Upper lobe of left lung (tissue), 6 donors: ENCODE results near the gene OR5K1. TPM values are rescaled to one million over a fixed set of nuclear protein-coding genes. Genes with fewer than 3 reads are reported as not detected.

Experiments used
- ATAC-seq, 2 donors: fragments of 200-7000 bp; cut with Tn5 transposase; one replicate each; pipeline ENCODE4 v1.9.1; 2022; ENCODE audit warnings: mild to moderate bottlenecking in 2 of 2, moderate library complexity in 2 of 2; ENCODE audit not compliant: low FRiP score in 2 of 2
- DNase-seq, 2 donors: peaks; one replicate each; pipeline ENCODE4 v3.0.0-alpha.2; 2019 to 2020
- H3K27ac ChIP-seq, 4 donors: fragments of 200-600 bp; sonication (generic); one replicate each; pipeline ENCODE4 v1.5.1; 2016 to 2019
- H3K27me3 ChIP-seq, 4 donors: fragments of 200-600 bp; sonication (generic); one replicate each; pipeline ENCODE4 v1.5.1; 2017 to 2019
- H3K36me3 ChIP-seq, 4 donors: fragments of 200-600 bp; sonication (generic); one replicate each; pipeline ENCODE4 v1.5.1; 2016 to 2019
- H3K4me1 ChIP-seq, 4 donors: fragments of 200-600 bp; sonication (generic); one replicate each; pipeline ENCODE4 v1.5.1; 2018 to 2019
- H3K4me3 ChIP-seq, 4 donors: fragments of 200-600 bp; sonication (generic); one replicate each; pipeline ENCODE4 v1.5.1; 2017 to 2019; ENCODE audit warnings: mild to moderate bottlenecking in 2 of 4, moderate library complexity in 1 of 4
- H3K9me3 ChIP-seq, 4 donors: fragments of 200-600 bp; sonication (generic); one replicate each; pipeline ENCODE4 v1.5.1; 2018 to 2019
- CTCF ChIP-seq, 6 experiments: fragments of 450-650 bp in 4 of 6; fragments of 200-600 bp in 2 of 6; sonication (generic) in 2 of 6; IDR thresholded peaks; one replicate each; pipeline ENCODE4 v1.5.1; 2016 to 2019; ENCODE audit warnings: antibody characterized with exemption in 6 of 6
- EP300 ChIP-seq, 4 donors: sonication (generic); formaldehyde crosslinking; IDR thresholded peaks; one replicate each; pipeline ENCODE4 v1.5.1; 2017; ENCODE audit warnings: antibody characterized with exemption in 4 of 4, control low read depth in 2 of 4
- POLR2A ChIP-seq, 4 donors: fragments of 450-650 bp; IDR thresholded peaks; one replicate each; pipeline ENCODE4 v1.5.1; 2016 to 2017; ENCODE audit warnings: antibody characterized with exemption in 4 of 4, mild to moderate bottlenecking in 2 of 4
- POLR2AphosphoS5 ChIP-seq, 2 donors: sonication (generic); formaldehyde crosslinking; IDR thresholded peaks; one replicate each; pipeline ENCODE4 v1.5.1; 2017; ENCODE audit warnings: antibody characterized with exemption in 2 of 2
- WGBS, 2 donors: methylation state at CpG; one replicate each; pipeline ENCODE4 v1.1.5; 2017 to 2018; 5-methylcytosine and 5-hydroxymethylcytosine counted together
- total RNA-seq, 6 donors: library from RNA; depleted of rRNA in 4 of 6; stranded (reverse); fragments of >200 nt in 4 of 6; gene quantifications; one replicate each; pipeline versions ENCODE4 v1.1.0 to v1.2.1, GENCODE V29; 2016 to 2021
- donor health status: DM: no; HTN: no; CAD: no; lungs with moderate emphysema.
- donor health status: DM: no; HTN: yes; CAD: no; lungs with severe emphysema.

Gene OR5K1
- total RNA-seq, 6 donors from 2014 or later = not detected

GRCh38 chr3:98519351-98519750 is 56.4 kb downstream of the OR5K1 start:
- 88 to 95% methylated on average over 1 of the region's 1 CpG for WGBS, 2 donors
- peaks cover 0 to 54% (median 11%) of the 10 kb centered on the region in 4 donors for H3K36me3 ChIP-seq

GRCh38 chr3:98521897-98522543 is 59.0 kb downstream of the OR5K1 start:
- Histone ChIP-seq H3K27ac (peak overlapping the region; percentile 92 to 99 (median 96)), H3K4me1 (peaks cover 12 to 27% (median 18%) of the 10 kb centered on the region in 4 donors), H3K4me3 (peak overlapping the region; percentile 43 to 78 (median 76)), H3K27me3 (no peaks in the 10 kb centered on the region), H3K9me3 (no peaks in the 10 kb centered on the region), H3K36me3 (peaks cover 0 to 29% (median 0%) of the 10 kb centered on the region in 4 donors)
- peak in 1 of 2 donors; percentile 61 for DNase-seq
- TF ChIP-seq POLR2A (IDR thresholded peaks at IDR 0.05) (no peak), CTCF (IDR thresholded peaks at IDR 0.05) (no peak), POLR2AphosphoS5 (IDR thresholded peaks at IDR 0.05) (peak in 1 of 2 donors; percentile 11), EP300 (IDR thresholded peaks at IDR 0.05) (no peak)
- WGBS, 2 donors = 0 to 1% methylated on average over 16 of the region's 16 CpGs
- peak; percentile 71 to 74 for ATAC-seq

More at GRCh38 chr3:98519351-98519750, 56.4 kb downstream of the OR5K1 start:
- no peaks in the 10 kb centered on the region for H3K27me3 ChIP-seq
- H3K9me3 ChIP-seq = no peaks in the 10 kb centered on the region
- DNase-seq (no peak), ATAC-seq (no peak)
- TF ChIP-seq POLR2A (IDR thresholded peaks at IDR 0.05) = no peak
- TF ChIP-seq EP300 (IDR thresholded peaks at IDR 0.05) = no peak
- no peak for TF ChIP-seq CTCF (IDR thresholded peaks at IDR 0.05)
- no peak for TF ChIP-seq POLR2AphosphoS5 (IDR thresholded peaks at IDR 0.05)
- H3K4me3 ChIP-seq = no peak overlapping the region
- H3K4me1 ChIP-seq = peaks cover 12 to 27% (median 18%) of the 10 kb centered on the region in 4 donors
- no peak overlapping the region for H3K27ac ChIP-seq

Other genes with a start within 250 kb of the OR5K1 start
- not detected for gene OR5H6, start 199.0 kb upstream of the OR5K1 start, total RNA-seq
- not detected for gene OR5H2, start 180.7 kb upstream of the OR5K1 start, total RNA-seq
- gene OR5K4, start 109.3 kb upstream of the OR5K1 start, total RNA-seq = not detected
- not detected for gene OR5K3, start 72.5 kb upstream of the OR5K1 start, total RNA-seq
- gene OR5K2, start 34.5 kb downstream of the OR5K1 start, total RNA-seq = not detected
- 10 to 100 TPM; 23.9 to 91.2 (median 70.1) TPM for gene CLDND1, start 59.7 kb downstream of the OR5K1 start, total RNA-seq
- gene GPR15, start 68.8 kb downstream of the OR5K1 start, total RNA-seq = 1 to 10 TPM in 3 of 6 donors, under 1 TPM in 1, not detected in 2; 0.98 to 2.1 (median 1.1) TPM
- 10 to 100 TPM; 13.4 to 44.0 (median 23.6) TPM for gene CPOX, start 130.4 kb downstream of the OR5K1 start, total RNA-seq